ENCODE results near the gene ZNF473. TPM values are rescaled to one million over a fixed set of nuclear protein-coding genes. Genes with fewer than 3 reads are reported as not detected.
A peak's percentile ranks its signal among the peaks of the same experiment; 100 is the strongest.
"Not testable (repeated sequence)": the region's sequence is repeated elsewhere in the genome, so short reads cannot be mapped to it uniquely, and the experiment has no call there.

The ZNF473 gene
- total RNA-seq, 8 experiments from 2014 or later, result 7.5 to 12.7 (median 8.9) TPM

- in situ Hi-C loops (cut with MboI; ENCODE audit: low pct_unique_long_range_greater_than_20kb in 2 of 9, low sequenced_read_pairs in 9 of 9, unreplicated experiment in 9 of 9), result no loop called here
- Histone ChIP-seq H3K4me1 (replicated peaks in 1 of 2) (no peaks in the 10 kb centered on the region), H3K27ac (no peak overlapping the region), H3K4me3 (no peak overlapping the region)
- ATAC-seq (replicated peaks in 6 of 8), result no peak
- WGBS, 10 experiments, result 80 to 100% (median 100%) methylated on average over 1 to 2 of the region's 2 CpGs; no CpG with 5 or more reads in 1 of the 10 experiments
Measured at GRCh38 chr19:50043967-50044366, 18.2 kb downstream of the ZNF473 start.

- no peak overlapping the region for H3K27ac ChIP-seq
- ATAC-seq (replicated peaks in 6 of 8), result no peak
- WGBS, 10 experiments, result 95 to 100% (median 100%) methylated on average over 1 to 7 of the region's 7 CpGs; no CpG with 5 or more reads in 3 of the 10 experiments
- in situ Hi-C loops (cut with MboI; ENCODE audit: low pct_unique_long_range_greater_than_20kb in 2 of 9, low sequenced_read_pairs in 9 of 9, unreplicated experiment in 9 of 9), result no loop called here
- H3K4me3 ChIP-seq, result no peak overlapping the region
- H3K4me1 ChIP-seq (replicated peaks in 1 of 2), result no peaks in the 10 kb centered on the region
Measured at GRCh38 chr19:50044922-50045321, 19.1 kb downstream of the ZNF473 start.

GRCh38 chr19:50046649-50047503 is 21.1 kb downstream of the ZNF473 start:
- H3K4me3 ChIP-seq, result no peak overlapping the region
- WGBS, 10 experiments, result 34 to 100% (median 74%) methylated on average over 1 to 10 of the region's 14 CpGs; no CpG with 5 or more reads in 3 of the 10 experiments
- no peaks in the 10 kb centered on the region for H3K4me1 ChIP-seq (replicated peaks in 1 of 2)
- ATAC-seq (replicated peaks in 6 of 8), result no peak
- in situ Hi-C loops (cut with MboI; ENCODE audit: low pct_unique_long_range_greater_than_20kb in 2 of 9, low sequenced_read_pairs in 9 of 9, unreplicated experiment in 9 of 9), result no loop called here
- no peak overlapping the region for H3K27ac ChIP-seq

- no peaks in the 10 kb centered on the region for H3K4me1 ChIP-seq (replicated peaks in 1 of 2)
- WGBS, 10 experiments, result 47 to 100% (median 97%) methylated on average over 2 to 3 of the region's 4 CpGs; no CpG with 5 or more reads in 4 of the 10 experiments
- no peak overlapping the region for H3K27ac ChIP-seq
- in situ Hi-C loops (cut with MboI; ENCODE audit: low pct_unique_long_range_greater_than_20kb in 2 of 9, low sequenced_read_pairs in 9 of 9, unreplicated experiment in 9 of 9), result no loop called here
- ATAC-seq (replicated peaks in 6 of 8), result no peak
- no peak overlapping the region for H3K4me3 ChIP-seq
Measured at GRCh38 chr19:50047671-50048070, 21.9 kb downstream of the ZNF473 start.

GRCh38 chr19:50050406-50051227 is 24.8 kb downstream of the ZNF473 start:
- Histone ChIP-seq H3K4me1 (replicated peaks in 1 of 2) (no peaks in the 10 kb centered on the region), H3K27ac (peak overlapping the region in 1 of 2 donors; percentile 36), H3K4me3 (peak overlapping the region in 3 of 5 donors; percentile 44 to 53 (median 52))
- in situ Hi-C loops (cut with MboI; ENCODE audit: low pct_unique_long_range_greater_than_20kb in 2 of 9, low sequenced_read_pairs in 9 of 9, unreplicated experiment in 9 of 9), result no loop called here
- ATAC-seq (replicated peaks in 6 of 8), result peak in 6 of 8 experiments; percentile 90 to 94 (median 92)
- WGBS, 10 experiments, result 0 to 89% (median 13%) methylated on average over 1 to 26 of the region's 52 CpGs; no CpG with 5 or more reads in 2 of the 10 experiments

- in situ Hi-C loops (cut with MboI; ENCODE audit: low pct_unique_long_range_greater_than_20kb in 2 of 9, low sequenced_read_pairs in 9 of 9, unreplicated experiment in 9 of 9); H3K4me1 ChIP-seq (replicated peaks in 1 of 2); ATAC-seq (replicated peaks in 6 of 8): not testable (repeated sequence)
- H3K27ac ChIP-seq, result peak overlapping the region in 1 of 2 donors; percentile 36
- peak overlapping the region in 3 of 5 donors; percentile 44 to 53 (median 52) for H3K4me3 ChIP-seq
- whole genome bisulfite sequencing, 10 experiments, result 0 to 95% (median 48%) methylated on average over 1 to 16 of the region's 16 CpGs
Measured at GRCh38 chr19:50051228-50051895, 25.6 kb downstream of the ZNF473 start.

GRCh38 chr19:50051964-50052363 is 26.2 kb downstream of the ZNF473 start:
- 40 to 100% (median 82%) methylated on average over 1 to 8 of the region's 8 CpGs; no CpG with 5 or more reads in 2 of the 10 experiments for WGBS, 10 experiments
- no peak overlapping the region for H3K4me3 ChIP-seq
- in situ Hi-C loops (cut with MboI; ENCODE audit: low pct_unique_long_range_greater_than_20kb in 2 of 9, low sequenced_read_pairs in 9 of 9, unreplicated experiment in 9 of 9), result no loop called here
- no peaks in the 10 kb centered on the region for H3K4me1 ChIP-seq (replicated peaks in 1 of 2)
- no peak for ATAC-seq (replicated peaks in 6 of 8)
- H3K27ac ChIP-seq, result no peak overlapping the region

- in situ Hi-C loops (cut with MboI; ENCODE audit: low pct_unique_long_range_greater_than_20kb in 2 of 9, low sequenced_read_pairs in 9 of 9, unreplicated experiment in 9 of 9), result no loop called here
- WGBS, 10 experiments, result 0 to 100% (median 47%) methylated on average over 1 to 4 of the region's 4 CpGs; no CpG with 5 or more reads in 2 of the 10 experiments
- no peak for ATAC-seq (replicated peaks in 6 of 8)
- Histone ChIP-seq H3K4me3 (no peak overlapping the region), H3K27ac (no peak overlapping the region), H3K4me1 (replicated peaks in 1 of 2) (no peaks in the 10 kb centered on the region)
Measured at GRCh38 chr19:50053119-50053518, 27.3 kb downstream of the ZNF473 start.

GRCh38 chr19:50058425-50058824 is 32.6 kb downstream of the ZNF473 start:
- Histone ChIP-seq H3K4me1 (replicated peaks in 1 of 2) (no peaks in the 10 kb centered on the region), H3K4me3 (no peak overlapping the region), H3K27ac (no peak overlapping the region)
- in situ Hi-C loops (cut with MboI; ENCODE audit: low pct_unique_long_range_greater_than_20kb in 2 of 9, low sequenced_read_pairs in 9 of 9, unreplicated experiment in 9 of 9), result no loop called here
- WGBS, 10 experiments, result 64 to 100% (median 66%) methylated on average over 1 to 2 of the region's 2 CpGs; no CpG with 5 or more reads in 7 of the 10 experiments
- ATAC-seq (replicated peaks in 6 of 8), result no peak

- H3K27ac ChIP-seq, result no peak overlapping the region
- no peak for ATAC-seq (replicated peaks in 6 of 8)
- no peak overlapping the region for H3K4me3 ChIP-seq
- WGBS, 10 experiments, result 60 to 80% (median 64%) methylated on average over 1 to 6 of the region's 6 CpGs; no CpG with 5 or more reads in 7 of the 10 experiments
- in situ Hi-C loops (cut with MboI; ENCODE audit: low pct_unique_long_range_greater_than_20kb in 2 of 9, low sequenced_read_pairs in 9 of 9, unreplicated experiment in 9 of 9), result no loop called here
- no peaks in the 10 kb centered on the region for H3K4me1 ChIP-seq (replicated peaks in 1 of 2)
Measured at GRCh38 chr19:50059045-50059444, 33.2 kb downstream of the ZNF473 start.

GRCh38 chr19:50060107-50060506 is 34.3 kb downstream of the ZNF473 start:
- in situ Hi-C loops (cut with MboI; ENCODE audit: low pct_unique_long_range_greater_than_20kb in 2 of 9, low sequenced_read_pairs in 9 of 9, unreplicated experiment in 9 of 9), result no loop called here
- no peak overlapping the region for H3K27ac ChIP-seq
- no peaks in the 10 kb centered on the region for H3K4me1 ChIP-seq (replicated peaks in 1 of 2)
- no peak for ATAC-seq (replicated peaks in 6 of 8)
- H3K4me3 ChIP-seq, result no peak overlapping the region
- WGBS, 10 experiments, result 0 to 87% (median 67%) methylated on average over 1 to 8 of the region's 15 CpGs; no CpG with 5 or more reads in 2 of the 10 experiments

GRCh38 chr19:50061650-50062049 is 35.8 kb downstream of the ZNF473 start:
- WGBS, 10 experiments, result 0 to 88% (median 49%) methylated on average over 1 to 5 of the region's 5 CpGs; no CpG with 5 or more reads in 1 of the 10 experiments
- in situ Hi-C loops (cut with MboI; ENCODE audit: low pct_unique_long_range_greater_than_20kb in 2 of 9, low sequenced_read_pairs in 9 of 9, unreplicated experiment in 9 of 9), result no loop called here
- no peak for ATAC-seq (replicated peaks in 6 of 8)

More at GRCh38 chr19:50061650-50062049, 35.8 kb downstream of the ZNF473 start:
- Histone ChIP-seq H3K4me3 (no peak overlapping the region), H3K4me1 (replicated peaks in 1 of 2) (no peaks in the 10 kb centered on the region), H3K27ac (no peak overlapping the region)
